NCI-H1105 (cell line): Measurements from ENCODE around the gene SRP68.

Experiments used
- DNase-seq: peaks from one replicate; lab custom pipeline; 2025; lab: John Stamatoyannopoulos, UW

SRP68 gene

GRCh38 chr17:75998327-75998795 lies 74.0 kb downstream of the SRP68 start:
- DNase-seq: no peak

- DNase-seq: no peak
These were observed 75.4 kb downstream of the SRP68 start for GRCh38 chr17:75996665-75997590.

GRCh38 chr17:75995385-75995925 lies 76.9 kb downstream of the SRP68 start:
- no peak for DNase-seq

- no peak for DNase-seq
These were observed 77.4 kb downstream of the SRP68 start for GRCh38 chr17:75994802-75995370.

- no peak for DNase-seq
These were observed 80.9 kb downstream of the SRP68 start for GRCh38 chr17:75991396-75991795.
